Endodermal cell (in vitro differentiated cells): ENCODE measurements around the gene BRPF3. TPM values are rescaled to one million over a fixed set of nuclear protein-coding genes. Genes with fewer than 3 reads are reported as not detected.

Experiments used
- DNase-seq: peaks from one replicate; pipeline ENCODE4 v3.0.0-alpha.2; 2017
- H3K27ac ChIP-seq: 2 replicates; pipeline ENCODE4 v1.5.1; 2013; ENCODE audit warnings: mild to moderate bottlenecking, low read depth, low read length, moderate library complexity
- H3K27me3 ChIP-seq: 2 replicates; pipeline ENCODE4 v1.6.1; 2013; ENCODE audit warnings: mild to moderate bottlenecking, low read length, moderate library complexity; ENCODE audit not compliant: insufficient read depth, control insufficient read depth, poor library complexity, severe bottlenecking
- H3K36me3 ChIP-seq: 2 replicates; pipeline ENCODE4 v1.7.0; 2013; ENCODE audit warnings: mild to moderate bottlenecking, low read length, moderate library complexity; ENCODE audit not compliant: control insufficient read depth, insufficient read depth
- H3K4me1 ChIP-seq: one replicate; pipeline ENCODE4 v1.7.0; 2013; ENCODE audit warnings: low read length; ENCODE audit not compliant: control insufficient read depth, insufficient read depth
- H3K4me3 ChIP-seq: 2 replicates; pipeline ENCODE4 v1.5.1; 2013; ENCODE audit warnings: mild to moderate bottlenecking, low read length, moderate library complexity
- H3K9ac ChIP-seq: 2 replicates; pipeline ENCODE4 v1.6.1; 2013; ENCODE audit warnings: mild to moderate bottlenecking, low read length, moderate library complexity; ENCODE audit not compliant: poor library complexity, severe bottlenecking; ENCODE audit errors: extremely low read depth
- H3K9me3 ChIP-seq: 2 replicates; pipeline ENCODE4 v1.6.1; 2013; ENCODE audit warnings: mild to moderate bottlenecking, low read length, moderate library complexity; ENCODE audit not compliant: control insufficient read depth
- H3K27ac Mint-ChIP-seq: 2 replicates; pipeline ENCODE4 v1.8.0; 2020; ENCODE audit warnings: mixed read lengths
- H3K27me3 Mint-ChIP-seq: 2 replicates; pipeline ENCODE4 v1.8.0; 2021; ENCODE audit warnings: mild to moderate bottlenecking, mixed read lengths; ENCODE audit not compliant: insufficient read depth
- H3K36me3 Mint-ChIP-seq: 2 replicates; pipeline ENCODE4 v1.8.0; 2020; ENCODE audit warnings: low read depth, mixed read lengths
- H3K4me1 Mint-ChIP-seq: 2 replicates; pipeline ENCODE4 v1.8.0; 2020; ENCODE audit warnings: mixed read lengths
- H3K4me3 Mint-ChIP-seq: 2 replicates; pipeline ENCODE4 v1.8.0; 2020; ENCODE audit warnings: mild to moderate bottlenecking, moderate library complexity, mixed read lengths
- H3K9me3 Mint-ChIP-seq: 2 replicates; pipeline ENCODE4 v1.8.0; 2020; ENCODE audit warnings: mild to moderate bottlenecking, mixed read lengths
- WGBS, 2 experiments: methylation state at CpG; one replicate each; pipeline versions ENCODE4 v1.1.5 to v1.1.7; 2013; ENCODE audit warnings: missing lambda C conversion rate in 2 of 2, mixed read lengths in 1 of 2; ENCODE audit not compliant: insufficient coverage in 1 of 2, insufficient read length in 1 of 2; 5-methylcytosine and 5-hydroxymethylcytosine counted together
- total RNA-seq, 2 donors: library from RNA; stranded (reverse); fragmentation: NEBNext Ultra II Directional in 1 of 2; extraction: Animal tissue kit (Norgen Biotek cat#: 25700) in 1 of 2; gene quantifications; 2 replicates in 1 of 2; 3 replicates in 1 of 2; pipeline ENCODE4 v1.2.1, GENCODE V29; 2021
- TF ChIP-seq, protein P1 (sequence below): fragments of 200-600 bp; sonication (generic); conservative IDR thresholded peaks from 2 replicates; pipeline ENCODE4 v1.5.0; 2021; ENCODE audit warnings: antibody characterized with exemption, mild to moderate bottlenecking

The BRPF3 gene
- total RNA-seq, 2 donors from 2014 or later = 30.4 to 46.8 TPM

DNA sequence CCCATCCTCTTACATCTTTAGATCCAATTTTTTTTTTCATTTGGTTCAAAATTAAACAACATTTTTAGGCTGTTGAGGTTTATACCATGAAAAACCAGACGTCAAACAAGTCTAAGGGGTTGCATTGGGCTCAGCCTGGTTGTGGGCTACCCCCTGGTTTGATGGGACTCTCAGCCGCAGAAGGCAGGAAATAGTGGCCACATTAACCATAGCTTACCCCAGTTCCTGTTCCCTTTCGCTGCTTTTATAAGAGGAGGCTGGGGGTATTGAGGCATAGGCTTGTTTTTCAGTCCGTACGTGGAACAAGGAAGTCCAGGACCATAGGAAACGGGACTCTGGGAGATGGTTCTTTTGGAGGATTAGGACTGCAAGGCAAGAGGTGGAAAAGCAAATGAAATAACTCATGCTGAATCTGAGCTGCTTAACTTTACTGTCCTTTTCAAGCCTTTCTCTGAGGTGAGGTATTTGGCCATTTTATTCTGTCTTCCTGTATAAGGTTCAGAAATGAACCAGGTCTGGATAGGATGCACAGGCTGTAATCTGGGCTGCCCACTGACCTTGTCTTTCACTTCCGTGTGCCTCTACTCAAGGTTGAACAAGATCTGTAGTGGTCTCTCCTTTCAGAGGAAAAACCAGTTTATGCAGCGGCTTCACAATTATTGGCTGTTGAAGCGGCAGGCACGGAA lies 7.7 kb downstream of the BRPF3 start:
- Mint-ChIP-seq H3K27me3 (no peaks in the 10 kb centered on the region), H3K4me3 (no peak overlapping the region), H3K27ac (no peak overlapping the region), H3K36me3 (peaks cover 82% of the 10 kb centered on the region), H3K9me3 (no peaks in the 10 kb centered on the region), H3K4me1 (peaks cover 5% of the 10 kb centered on the region)
- Histone ChIP-seq H3K27me3 (no peaks in the 10 kb centered on the region), H3K36me3 (peaks cover 100% of the 10 kb centered on the region), H3K4me1 (no peaks in the 10 kb centered on the region), H3K4me3 (no peak overlapping the region), H3K9ac (no peak overlapping the region), H3K27ac (no peak overlapping the region), H3K9me3 (no peaks in the 10 kb centered on the region)
- 92 to 97% methylated on average over 8 to 10 of the region's 10 CpGs for WGBS, 2 experiments
- DNase-seq = no peak
- TF ChIP-seq, protein P1, sequence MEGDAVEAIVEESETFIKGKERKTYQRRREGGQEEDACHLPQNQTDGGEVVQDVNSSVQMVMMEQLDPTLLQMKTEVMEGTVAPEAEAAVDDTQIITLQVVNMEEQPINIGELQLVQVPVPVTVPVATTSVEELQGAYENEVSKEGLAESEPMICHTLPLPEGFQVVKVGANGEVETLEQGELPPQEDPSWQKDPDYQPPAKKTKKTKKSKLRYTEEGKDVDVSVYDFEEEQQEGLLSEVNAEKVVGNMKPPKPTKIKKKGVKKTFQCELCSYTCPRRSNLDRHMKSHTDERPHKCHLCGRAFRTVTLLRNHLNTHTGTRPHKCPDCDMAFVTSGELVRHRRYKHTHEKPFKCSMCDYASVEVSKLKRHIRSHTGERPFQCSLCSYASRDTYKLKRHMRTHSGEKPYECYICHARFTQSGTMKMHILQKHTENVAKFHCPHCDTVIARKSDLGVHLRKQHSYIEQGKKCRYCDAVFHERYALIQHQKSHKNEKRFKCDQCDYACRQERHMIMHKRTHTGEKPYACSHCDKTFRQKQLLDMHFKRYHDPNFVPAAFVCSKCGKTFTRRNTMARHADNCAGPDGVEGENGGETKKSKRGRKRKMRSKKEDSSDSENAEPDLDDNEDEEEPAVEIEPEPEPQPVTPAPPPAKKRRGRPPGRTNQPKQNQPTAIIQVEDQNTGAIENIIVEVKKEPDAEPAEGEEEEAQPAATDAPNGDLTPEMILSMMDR = no peak

DNA sequence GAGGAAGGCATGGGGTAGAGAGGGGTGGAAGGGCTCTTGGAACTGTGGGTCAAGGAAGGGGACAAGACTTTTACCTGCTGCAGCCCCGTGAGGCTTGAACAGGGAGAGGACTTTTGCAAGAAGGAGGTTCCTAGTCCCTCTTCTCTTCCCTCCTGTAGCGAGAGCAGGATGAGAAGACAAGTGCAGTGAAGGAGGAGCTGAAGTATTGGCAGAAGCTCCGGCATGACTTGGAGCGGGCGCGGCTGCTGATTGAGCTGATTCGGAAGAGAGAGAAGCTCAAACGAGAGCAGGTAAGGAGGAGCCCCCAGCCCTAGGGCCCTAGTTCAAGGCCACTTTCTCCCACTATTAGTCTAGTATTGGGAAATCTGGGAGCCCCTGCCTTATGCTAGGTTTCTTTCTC lies 10.6 kb downstream of the BRPF3 start:
- Mint-ChIP-seq H3K9me3 (no peaks in the 10 kb centered on the region), H3K36me3 (peaks cover 85% of the 10 kb centered on the region), H3K27ac (no peak overlapping the region), H3K4me3 (no peak overlapping the region), H3K27me3 (no peaks in the 10 kb centered on the region), H3K4me1 (peaks cover 14% of the 10 kb centered on the region)
- Histone ChIP-seq H3K4me3 (no peak overlapping the region), H3K4me1 (no peaks in the 10 kb centered on the region), H3K27me3 (no peaks in the 10 kb centered on the region), H3K9me3 (no peaks in the 10 kb centered on the region), H3K27ac (no peak overlapping the region), H3K9ac (no peak overlapping the region), H3K36me3 (peaks cover 100% of the 10 kb centered on the region)
- 92 to 98% methylated on average over 7 to 8 of the region's 8 CpGs for WGBS, 2 experiments
- TF ChIP-seq, protein P1 = no peak
- DNase-seq = no peak

DNA sequence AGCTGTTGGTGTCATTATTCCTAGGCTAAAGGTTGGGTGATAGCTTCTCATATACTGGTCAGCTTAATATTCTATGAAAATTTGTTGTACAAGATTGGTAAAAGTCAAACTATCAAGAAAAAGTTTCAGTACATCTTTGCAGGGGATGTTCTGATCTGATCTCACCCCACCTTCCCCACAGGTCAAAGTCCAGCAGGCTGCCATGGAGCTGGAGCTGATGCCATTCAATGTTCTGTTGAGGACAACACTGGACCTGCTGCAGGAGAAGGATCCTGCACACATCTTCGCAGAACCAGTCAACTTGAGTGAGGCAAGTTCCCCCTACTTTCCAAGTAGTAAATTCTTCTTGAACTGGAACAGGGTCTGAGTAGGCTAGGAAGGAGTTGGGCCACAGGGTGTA lies 13.1 kb downstream of the BRPF3 start:
- TF ChIP-seq, protein P1 = no peak
- Mint-ChIP-seq H3K4me3 (no peak overlapping the region), H3K4me1 (peaks cover 11% of the 10 kb centered on the region), H3K27me3 (no peaks in the 10 kb centered on the region), H3K36me3 (peaks cover 87% of the 10 kb centered on the region), H3K9me3 (no peaks in the 10 kb centered on the region), H3K27ac (no peak overlapping the region)
- Histone ChIP-seq H3K27ac (no peak overlapping the region), H3K9ac (no peak overlapping the region), H3K27me3 (no peaks in the 10 kb centered on the region), H3K9me3 (no peaks in the 10 kb centered on the region), H3K4me1 (no peaks in the 10 kb centered on the region), H3K36me3 (peaks cover 97% of the 10 kb centered on the region), H3K4me3 (no peak overlapping the region)
- DNase-seq = no peak
- 86 to 100% methylated on average over 1 of the region's 1 CpG for WGBS, 2 experiments
